ENCODE results near the gene UBXN6. TPM values are rescaled to one million over a fixed set of nuclear protein-coding genes. Genes with fewer than 3 reads are reported as not detected.

Gene UBXN6
- total RNA-seq, 1 experiment from 2014 or later = 76.5 TPM

DNA sequence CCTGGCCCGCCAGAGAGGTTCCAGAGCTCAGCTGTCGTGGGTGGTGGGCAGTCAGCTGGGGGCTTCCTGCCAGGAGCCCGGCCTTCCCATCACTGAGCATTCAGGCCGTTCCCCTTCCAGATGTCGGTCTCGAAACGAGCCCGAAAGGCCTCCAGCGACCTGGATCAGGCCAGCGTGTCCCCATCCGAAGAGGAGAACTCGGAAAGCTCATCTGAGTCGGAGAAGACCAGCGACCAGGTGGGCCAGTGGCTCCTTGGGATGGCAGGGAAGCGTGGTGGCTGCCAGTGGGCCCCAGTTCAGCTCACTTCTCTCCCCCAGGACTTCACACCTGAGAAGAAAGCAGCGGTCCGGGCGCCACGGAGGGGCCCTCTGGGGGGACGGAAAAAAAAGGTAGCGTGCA, 33.9 kb upstream of the UBXN6 start:
- no peaks in the 10 kb centered on the region for H3K9me2 ChIP-seq (ENCODE audit: insufficient read depth)
- no peaks in the 10 kb centered on the region for H3K27me3 ChIP-seq (ENCODE audit: insufficient read depth, low read length)
- H3K4me1 ChIP-seq (ENCODE audit: control insufficient read depth in 1 of 2, insufficient read depth in 2 of 2, low read length in 2 of 2) = peaks cover 0 to 3% of the 10 kb centered on the region in 2 experiments; a peak in 2 of 4 replicates
- H3K4me3 ChIP-seq (replicated peaks in 1 of 2; ENCODE audit: low read depth in 1 of 2, low read length in 2 of 2) = no peak overlapping the region
- DNase-seq (ENCODE audit: low read depth, low spot score) = no peak
- no peak overlapping the region for H3K27ac ChIP-seq (ENCODE audit: low read depth, low read length)
- H3K79me2 ChIP-seq (ENCODE audit: insufficient read depth, low read length) = no peaks in the 10 kb centered on the region
- TF ChIP-seq POLR2AphosphoS5 (IDR thresholded peaks at IDR 0.05; ENCODE audit: low read depth, low read length) = no peak
- TF ChIP-seq, protein P1, sequence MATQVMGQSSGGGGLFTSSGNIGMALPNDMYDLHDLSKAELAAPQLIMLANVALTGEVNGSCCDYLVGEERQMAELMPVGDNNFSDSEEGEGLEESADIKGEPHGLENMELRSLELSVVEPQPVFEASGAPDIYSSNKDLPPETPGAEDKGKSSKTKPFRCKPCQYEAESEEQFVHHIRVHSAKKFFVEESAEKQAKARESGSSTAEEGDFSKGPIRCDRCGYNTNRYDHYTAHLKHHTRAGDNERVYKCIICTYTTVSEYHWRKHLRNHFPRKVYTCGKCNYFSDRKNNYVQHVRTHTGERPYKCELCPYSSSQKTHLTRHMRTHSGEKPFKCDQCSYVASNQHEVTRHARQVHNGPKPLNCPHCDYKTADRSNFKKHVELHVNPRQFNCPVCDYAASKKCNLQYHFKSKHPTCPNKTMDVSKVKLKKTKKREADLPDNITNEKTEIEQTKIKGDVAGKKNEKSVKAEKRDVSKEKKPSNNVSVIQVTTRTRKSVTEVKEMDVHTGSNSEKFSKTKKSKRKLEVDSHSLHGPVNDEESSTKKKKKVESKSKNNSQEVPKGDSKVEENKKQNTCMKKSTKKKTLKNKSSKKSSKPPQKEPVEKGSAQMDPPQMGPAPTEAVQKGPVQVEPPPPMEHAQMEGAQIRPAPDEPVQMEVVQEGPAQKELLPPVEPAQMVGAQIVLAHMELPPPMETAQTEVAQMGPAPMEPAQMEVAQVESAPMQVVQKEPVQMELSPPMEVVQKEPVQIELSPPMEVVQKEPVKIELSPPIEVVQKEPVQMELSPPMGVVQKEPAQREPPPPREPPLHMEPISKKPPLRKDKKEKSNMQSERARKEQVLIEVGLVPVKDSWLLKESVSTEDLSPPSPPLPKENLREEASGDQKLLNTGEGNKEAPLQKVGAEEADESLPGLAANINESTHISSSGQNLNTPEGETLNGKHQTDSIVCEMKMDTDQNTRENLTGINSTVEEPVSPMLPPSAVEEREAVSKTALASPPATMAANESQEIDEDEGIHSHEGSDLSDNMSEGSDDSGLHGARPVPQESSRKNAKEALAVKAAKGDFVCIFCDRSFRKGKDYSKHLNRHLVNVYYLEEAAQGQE (IDR thresholded peaks at IDR 0.05; ENCODE audit: low read depth) = no peak
- TF ChIP-seq, protein P2, sequence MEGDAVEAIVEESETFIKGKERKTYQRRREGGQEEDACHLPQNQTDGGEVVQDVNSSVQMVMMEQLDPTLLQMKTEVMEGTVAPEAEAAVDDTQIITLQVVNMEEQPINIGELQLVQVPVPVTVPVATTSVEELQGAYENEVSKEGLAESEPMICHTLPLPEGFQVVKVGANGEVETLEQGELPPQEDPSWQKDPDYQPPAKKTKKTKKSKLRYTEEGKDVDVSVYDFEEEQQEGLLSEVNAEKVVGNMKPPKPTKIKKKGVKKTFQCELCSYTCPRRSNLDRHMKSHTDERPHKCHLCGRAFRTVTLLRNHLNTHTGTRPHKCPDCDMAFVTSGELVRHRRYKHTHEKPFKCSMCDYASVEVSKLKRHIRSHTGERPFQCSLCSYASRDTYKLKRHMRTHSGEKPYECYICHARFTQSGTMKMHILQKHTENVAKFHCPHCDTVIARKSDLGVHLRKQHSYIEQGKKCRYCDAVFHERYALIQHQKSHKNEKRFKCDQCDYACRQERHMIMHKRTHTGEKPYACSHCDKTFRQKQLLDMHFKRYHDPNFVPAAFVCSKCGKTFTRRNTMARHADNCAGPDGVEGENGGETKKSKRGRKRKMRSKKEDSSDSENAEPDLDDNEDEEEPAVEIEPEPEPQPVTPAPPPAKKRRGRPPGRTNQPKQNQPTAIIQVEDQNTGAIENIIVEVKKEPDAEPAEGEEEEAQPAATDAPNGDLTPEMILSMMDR (IDR thresholded peaks at IDR 0.05 in 2 of 3, conservative IDR thresholded peaks at IDR 0.05 in 1 of 3; ENCODE audit: borderline replicate concordance in 1 of 3, insufficient read depth in 1 of 3, low read depth in 2 of 3, low read length in 2 of 3) = no peak
- no TSS peak for BruUV-seq (replicated peaks)
- H3K36me3 ChIP-seq (ENCODE audit: control insufficient read depth in 1 of 2, insufficient read depth in 2 of 2, low read length in 2 of 2) = peaks cover 6 to 29% of the 10 kb centered on the region in 2 experiments; a peak in 3 of 4 replicates
- H3K4me2 ChIP-seq (ENCODE audit: low read length) = no peak overlapping the region
- H3K9ac ChIP-seq (ENCODE audit: low read length) = no peak overlapping the region
- ChIA-PET RAD21 (ENCODE audit: low non-redundant PET in 1 of 2, low total read pairs in 2 of 2, uncharacterized antibody in 2 of 2, unreplicated experiment in 2 of 2) (no interaction called here), CTCF (no interaction called here), POLR2A (no interaction called here)
- H4K20me1 ChIP-seq (ENCODE audit: insufficient read depth) = no peaks in the 10 kb centered on the region
- peaks cover 0 to 4% of the 10 kb centered on the region in 2 experiments; a peak in 1 of 4 replicates for H3K9me3 ChIP-seq (ENCODE audit: control insufficient read depth in 1 of 2, insufficient read depth in 1 of 2, low read depth in 1 of 2, low read length in 2 of 2)
- H2AFZ ChIP-seq (ENCODE audit: low read depth, low read length, poor library complexity, severe bottlenecking) = no peak overlapping the region
- no peak for ATAC-seq
- intact Hi-C loops (cut with micrococcal nuclease) = no loop called here
